MCF 10A (cell line): ENCODE results near the gene STK33. TPM values are rescaled to one million over a fixed set of nuclear protein-coding genes. Genes with fewer than 3 reads are reported as not detected.

ENCODE experiments used
- BruUV-seq: library from RNA; stranded (reverse); fragments of 400-500 nt; replicated peaks from 2 replicates; lab custom pipeline; 2021; lab: Mats Ljungman, UMichigan
- CTCF ChIA-PET: fragments of 300-600 bp; sonication (Branson Sonifier 250); formaldehyde crosslinking; extraction: SDS; loops from one replicate; lab custom pipeline; 2021; ENCODE audit warnings: antibody characterized with exemption, inconsistent platforms; lab: Yijun Ruan, JAX
- POLR2A ChIA-PET: fragments of 300-600, 350-650 bp; sonication (Branson Sonifier 250); formaldehyde crosslinking; extraction: SDS; loops from one replicate; lab custom pipeline; 2020; ENCODE audit warnings: antibody characterized with exemption, inconsistent platforms; lab: Yijun Ruan, JAX
- DNase-seq: peaks from one replicate; pipeline ENCODE4 v3.0.0-alpha.2; 2018; ENCODE audit not compliant: unreplicated experiment
- H3K27ac Mint-ChIP-seq: one replicate; pipeline ENCODE4 v1.8.0; 2022; ENCODE audit warnings: mild to moderate bottlenecking, low read depth, mixed read lengths; ENCODE audit not compliant: unreplicated experiment
- H3K27me3 Mint-ChIP-seq: one replicate; pipeline ENCODE4 v1.8.0; 2022; ENCODE audit warnings: mixed read lengths; ENCODE audit not compliant: insufficient read depth, unreplicated experiment
- H3K36me3 Mint-ChIP-seq: one replicate; pipeline ENCODE4 v1.8.0; 2022; ENCODE audit warnings: mild to moderate bottlenecking, moderate library complexity, mixed read lengths; ENCODE audit not compliant: insufficient read depth, unreplicated experiment
- H3K4me1 Mint-ChIP-seq: one replicate; pipeline ENCODE4 v1.8.0; 2022; ENCODE audit warnings: mixed read lengths; ENCODE audit not compliant: insufficient read depth, unreplicated experiment
- H3K4me3 Mint-ChIP-seq: one replicate; pipeline ENCODE4 v1.8.0; 2022; ENCODE audit warnings: mild to moderate bottlenecking, moderate library complexity, mixed read lengths; ENCODE audit not compliant: unreplicated experiment
- H3K9me3 Mint-ChIP-seq: one replicate; pipeline ENCODE4 v1.8.0; 2022; ENCODE audit warnings: mixed read lengths; ENCODE audit not compliant: unreplicated experiment
- intact Hi-C: fragments of 100-400 bp; cut with micrococcal nuclease; formaldehyde crosslinking; loops from 2 replicates; pipeline ENCODE4 v1.14.1; 2022
- total RNA-seq: library from RNA; stranded (reverse); gene quantifications from 2 replicates; pipeline ENCODE4 v1.2.3, GENCODE V29; 2022
- TF ChIP-seq, protein P1 (sequence below): fragments of 200-600 bp; IDR thresholded peaks from one replicate; pipeline ENCODE4 v1.8.0; 2022; ENCODE audit warnings: antibody characterized with exemption, mild to moderate bottlenecking; ENCODE audit not compliant: unreplicated experiment

Gene STK33
- total RNA-seq, 1 experiment from 2014 or later = 0.58 TPM

DNA sequence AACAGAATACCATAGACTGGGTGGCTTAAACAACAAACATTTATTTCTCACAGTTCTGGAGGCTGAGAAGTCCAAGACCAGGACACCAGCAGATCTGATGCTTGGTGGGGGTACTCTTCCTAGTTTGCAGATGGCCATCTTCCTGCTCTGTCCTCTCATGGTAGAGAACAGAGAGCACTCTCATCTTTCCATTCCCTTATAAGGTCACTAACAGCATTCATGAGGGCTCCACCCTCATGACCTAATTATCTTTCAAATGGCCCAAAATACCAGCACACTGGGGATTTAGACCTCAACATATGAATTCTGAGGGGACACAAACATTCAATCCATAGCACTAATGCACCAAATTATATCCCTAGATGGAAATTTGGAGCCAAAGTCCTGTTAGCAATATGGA is 6.1 kb downstream of the STK33 start:
- intact Hi-C loops = no loop called here
- DNase-seq = no peak
- BruUV-seq = no TSS peak
- POLR2A ChIA-PET = no interaction called here
- Mint-ChIP-seq H3K4me3 (no peak overlapping the region), H3K36me3 (no peaks in the 10 kb centered on the region), H3K9me3 (no peaks in the 10 kb centered on the region), H3K27ac (no peak overlapping the region), H3K4me1 (peaks cover 10% of the 10 kb centered on the region), H3K27me3 (no peaks in the 10 kb centered on the region)
- CTCF ChIA-PET = interaction anchor here (0.6 to 1.8 kb wide), 6 partner anchors 17 to 594 kb away, joined by 3 to 5 read pairs (median 3); no protein-coding TSS in a partner anchor
- TF ChIP-seq, protein P1, sequence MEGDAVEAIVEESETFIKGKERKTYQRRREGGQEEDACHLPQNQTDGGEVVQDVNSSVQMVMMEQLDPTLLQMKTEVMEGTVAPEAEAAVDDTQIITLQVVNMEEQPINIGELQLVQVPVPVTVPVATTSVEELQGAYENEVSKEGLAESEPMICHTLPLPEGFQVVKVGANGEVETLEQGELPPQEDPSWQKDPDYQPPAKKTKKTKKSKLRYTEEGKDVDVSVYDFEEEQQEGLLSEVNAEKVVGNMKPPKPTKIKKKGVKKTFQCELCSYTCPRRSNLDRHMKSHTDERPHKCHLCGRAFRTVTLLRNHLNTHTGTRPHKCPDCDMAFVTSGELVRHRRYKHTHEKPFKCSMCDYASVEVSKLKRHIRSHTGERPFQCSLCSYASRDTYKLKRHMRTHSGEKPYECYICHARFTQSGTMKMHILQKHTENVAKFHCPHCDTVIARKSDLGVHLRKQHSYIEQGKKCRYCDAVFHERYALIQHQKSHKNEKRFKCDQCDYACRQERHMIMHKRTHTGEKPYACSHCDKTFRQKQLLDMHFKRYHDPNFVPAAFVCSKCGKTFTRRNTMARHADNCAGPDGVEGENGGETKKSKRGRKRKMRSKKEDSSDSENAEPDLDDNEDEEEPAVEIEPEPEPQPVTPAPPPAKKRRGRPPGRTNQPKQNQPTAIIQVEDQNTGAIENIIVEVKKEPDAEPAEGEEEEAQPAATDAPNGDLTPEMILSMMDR = no peak

DNA sequence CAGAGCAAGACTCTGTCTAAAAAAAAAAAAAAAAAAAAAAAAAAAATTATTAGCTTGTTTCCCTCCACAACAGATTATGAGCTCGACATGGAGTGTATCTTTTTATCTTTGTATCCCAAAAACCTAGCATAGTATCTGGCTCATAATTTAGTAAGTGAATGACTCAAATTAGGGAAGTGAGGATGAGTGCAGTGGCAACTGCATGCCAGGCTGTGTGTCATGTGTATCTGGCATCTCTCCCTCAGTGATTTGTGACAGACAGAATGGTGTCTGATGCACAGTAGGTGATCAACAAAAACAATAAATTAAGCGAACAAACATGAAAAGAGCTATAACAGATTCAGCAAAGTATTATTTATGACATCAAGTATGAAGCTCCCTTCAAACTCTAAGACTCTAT is 7.2 kb downstream of the STK33 start:
- ChIA-PET POLR2A (interaction anchor here (1.1 kb wide), 1 partner anchor 18 kb away, joined by 3 read pairs; no protein-coding TSS in a partner anchor), CTCF (interaction anchor here (0.6 to 1.8 kb wide), 5 partner anchors 10 to 580 kb away, joined by 3 to 5 read pairs (median 4); no protein-coding TSS in a partner anchor)
- no peak overlapping the region for H3K4me3 Mint-ChIP-seq
- TF ChIP-seq, protein P1 = no peak
- intact Hi-C loops = no loop called here
- peaks cover 10% of the 10 kb centered on the region for H3K4me1 Mint-ChIP-seq
- DNase-seq = no peak
- H3K27me3 Mint-ChIP-seq = no peaks in the 10 kb centered on the region
- BruUV-seq = no TSS peak
- no peak overlapping the region for H3K27ac Mint-ChIP-seq
- peaks cover 6% of the 10 kb centered on the region for H3K36me3 Mint-ChIP-seq
- H3K9me3 Mint-ChIP-seq = no peaks in the 10 kb centered on the region

DNA sequence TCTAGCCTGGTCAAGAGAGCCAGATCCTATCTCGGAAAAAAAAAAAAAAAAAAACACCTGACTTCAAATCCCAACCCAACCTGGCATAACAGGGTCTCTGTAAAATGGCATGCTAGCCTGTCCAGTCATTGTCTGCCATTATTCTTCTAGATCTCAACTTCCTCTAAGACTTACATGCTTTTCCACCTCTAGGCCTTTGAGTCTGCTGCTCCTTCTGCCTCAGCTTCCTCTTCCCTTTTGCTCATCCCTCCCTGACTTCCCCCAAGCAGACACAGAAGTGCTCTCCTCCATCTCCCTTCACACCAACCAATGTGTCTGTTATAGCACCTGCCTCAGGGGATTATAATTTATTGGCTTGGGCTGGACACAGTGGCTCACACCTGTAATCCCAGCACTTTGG is 7.8 kb downstream of the STK33 start:
- Mint-ChIP-seq H3K36me3 (peaks cover 6% of the 10 kb centered on the region), H3K27ac (no peak overlapping the region), H3K9me3 (no peaks in the 10 kb centered on the region), H3K4me3 (no peak overlapping the region), H3K4me1 (peaks cover 10% of the 10 kb centered on the region), H3K27me3 (no peaks in the 10 kb centered on the region)
- no peak for DNase-seq
- intact Hi-C loops = no loop called here
- ChIA-PET POLR2A (interaction anchor here (1.1 kb wide), 1 partner anchor 19 kb away, joined by 3 read pairs; no protein-coding TSS in a partner anchor), CTCF (interaction anchor here (0.7 to 1.4 kb wide), 2 partner anchors 11 to 23 kb away, joined by 4 to 5 read pairs; no protein-coding TSS in a partner anchor)
- TF ChIP-seq, protein P1 = no peak
- no TSS peak for BruUV-seq

DNA sequence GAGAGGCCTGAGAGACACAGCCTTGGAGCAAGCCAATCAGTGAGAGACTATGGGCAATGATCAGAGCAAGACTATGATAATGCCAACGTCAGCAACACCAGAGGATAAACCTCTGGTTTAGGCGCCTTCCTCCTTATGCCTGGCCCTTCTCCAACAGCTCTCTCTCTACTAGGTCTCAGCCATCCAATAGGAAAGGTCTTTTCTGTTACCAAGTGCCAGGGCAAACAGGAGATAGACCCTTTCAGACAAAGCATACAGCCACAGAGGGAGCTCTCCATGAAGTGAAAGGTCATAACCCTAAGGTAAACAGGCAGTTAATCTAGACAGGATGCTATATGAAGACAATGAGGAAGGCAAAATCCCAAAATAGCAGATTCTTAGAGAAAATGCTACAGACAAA is 9.5 kb downstream of the STK33 start:
- TF ChIP-seq, protein P1 = no peak
- no peak overlapping the region for H3K27ac Mint-ChIP-seq
- no peak overlapping the region for H3K4me3 Mint-ChIP-seq
- no TSS peak for BruUV-seq
- ChIA-PET POLR2A (interaction anchor here (0.7 kb wide), 2 partner anchors 14 to 22 kb away, joined by 3 to 4 read pairs; no protein-coding TSS in a partner anchor), CTCF (interaction anchor here (1.5 to 1.9 kb wide), 2 partner anchors 18 to 391 kb away, joined by 5 to 10 read pairs; no protein-coding TSS in a partner anchor)
- intact Hi-C loops = no loop called here
- peaks cover 10% of the 10 kb centered on the region for H3K4me1 Mint-ChIP-seq
- no peaks in the 10 kb centered on the region for H3K9me3 Mint-ChIP-seq
- H3K36me3 Mint-ChIP-seq = peaks cover 6% of the 10 kb centered on the region
- H3K27me3 Mint-ChIP-seq = no peaks in the 10 kb centered on the region
- no peak for DNase-seq
